Activated naive CD4-positive, alpha-beta T cell treated with anti-CD3 and anti-CD28 coated beads, Interleukin-2, amount 50 U/mL, for 16 hours (primary cell): ENCODE data around the gene HPGD.
"Not testable (repeated sequence)": the region's sequence is repeated elsewhere in the genome, so short reads cannot be mapped to it uniquely, and the experiment has no call there.

Source experiments
- DNase-seq: peaks from one replicate; pipeline ENCODE4 v3.0.0-alpha.2; 2020

HPGD gene

GRCh38 chr4:174523025-174523693, 871 bp upstream of the HPGD start:
- DNase-seq, result no peak

DNA sequence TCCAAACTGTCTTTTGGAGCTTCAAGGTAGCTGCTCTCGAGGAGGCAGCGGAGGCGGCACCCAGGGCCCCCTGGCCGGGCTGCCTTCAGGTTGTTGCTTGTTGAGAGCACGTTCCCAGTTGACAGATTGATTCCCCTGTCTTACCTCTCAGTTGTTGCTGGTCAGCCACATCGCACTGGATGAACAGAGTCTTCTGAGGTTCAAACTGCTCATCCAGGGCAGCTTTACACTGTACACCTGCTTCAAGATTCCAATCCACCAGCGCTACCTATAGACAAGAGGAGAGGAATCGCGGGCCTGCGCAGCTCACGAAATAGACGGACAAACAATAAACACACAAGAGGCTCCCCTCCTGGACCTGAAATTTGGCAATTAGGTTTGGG, 497 bp downstream of the HPGD start:
- DNase-seq, result no peak

DNA sequence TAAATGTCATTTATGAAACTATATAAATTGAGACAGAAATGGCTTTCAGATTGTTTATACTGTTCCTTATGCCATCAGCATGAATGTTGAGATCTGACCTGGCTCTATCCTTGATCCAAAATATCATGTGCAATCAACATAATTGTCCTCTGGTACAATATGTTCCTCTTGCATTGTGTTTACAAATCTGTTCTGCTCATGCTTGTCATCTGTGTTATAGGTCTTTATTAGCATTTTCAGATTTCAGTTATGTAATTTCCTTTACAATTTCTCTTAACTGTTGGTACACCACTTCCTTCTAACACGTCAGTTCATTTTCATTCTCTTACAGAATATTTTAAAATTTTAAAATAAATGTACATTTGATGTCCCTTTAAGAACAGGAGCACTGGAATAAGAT, 1.6 kb downstream of the HPGD start:
- no peak for DNase-seq

GRCh38 chr4:174517502-174518445, 4.5 kb downstream of the HPGD start:
- DNase-seq, result no peak

GRCh38 chr4:174516794-174517193, 5.5 kb downstream of the HPGD start:
- no peak for DNase-seq

- no peak for DNase-seq
These were observed 5.9 kb downstream of the HPGD start for GRCh38 chr4:174516345-174516744.

- DNase-seq, result no peak
These were observed 9.5 kb downstream of the HPGD start for GRCh38 chr4:174512745-174513144.

DNA sequence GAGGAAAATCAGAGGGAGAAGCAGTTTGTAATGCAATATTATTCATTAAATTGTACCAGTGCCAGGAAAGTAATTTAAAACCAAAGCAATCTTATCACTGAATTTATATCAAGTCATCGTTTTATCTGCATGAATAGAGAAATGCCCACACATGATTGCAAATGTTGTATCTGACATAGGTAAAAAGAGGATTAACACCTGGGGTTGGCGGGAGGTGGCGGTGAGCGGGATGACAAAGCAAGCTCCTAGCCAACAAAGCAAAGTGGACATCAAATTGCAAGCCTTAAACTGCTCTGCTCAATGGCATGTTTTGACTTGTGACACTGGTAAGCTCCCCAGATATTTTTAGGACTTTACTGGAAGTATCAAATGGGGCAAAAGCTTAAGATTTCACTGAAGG, 16.4 kb downstream of the HPGD start:
- DNase-seq, result no peak

GRCh38 chr4:174505007-174505406, 17.3 kb downstream of the HPGD start:
- DNase-seq, result no peak

DNA sequence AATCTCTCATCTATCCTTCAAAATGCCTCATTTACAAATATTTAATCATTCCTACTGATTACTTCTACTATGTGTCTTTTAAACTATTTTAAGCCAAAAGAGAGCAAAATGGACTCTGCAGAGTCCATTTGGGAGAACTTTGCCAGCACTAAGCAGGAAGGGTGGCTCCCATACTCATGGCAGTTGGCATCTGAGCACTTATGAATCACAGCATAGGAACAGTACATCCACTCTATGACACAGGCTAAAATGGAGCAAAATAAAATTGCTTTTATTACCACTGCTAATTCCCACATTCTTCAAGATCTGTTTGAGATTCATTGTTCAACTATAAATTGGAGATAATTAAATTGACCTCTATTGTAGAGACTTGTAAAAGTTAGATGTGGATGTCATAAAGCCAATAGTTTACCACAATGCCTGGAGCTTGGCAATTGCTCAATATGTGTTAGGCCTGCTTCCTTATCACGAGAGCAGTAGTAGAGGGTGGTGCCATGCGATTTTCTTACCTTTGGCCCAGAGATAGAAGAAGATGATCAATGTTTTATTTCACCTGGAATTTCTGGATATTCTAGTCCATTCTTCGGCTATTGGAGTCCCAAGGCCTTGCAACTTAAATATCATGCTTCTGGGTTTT, 19.1 kb downstream of the HPGD start:
- no peak for DNase-seq

GRCh38 chr4:174496631-174497432, 25.5 kb downstream of the HPGD start:
- DNase-seq, result no peak

GRCh38 chr4:174495626-174496025, 26.7 kb downstream of the HPGD start:
- DNase-seq, result no peak

- no peak for DNase-seq
These were observed 27.6 kb downstream of the HPGD start for GRCh38 chr4:174494726-174495125.

DNA sequence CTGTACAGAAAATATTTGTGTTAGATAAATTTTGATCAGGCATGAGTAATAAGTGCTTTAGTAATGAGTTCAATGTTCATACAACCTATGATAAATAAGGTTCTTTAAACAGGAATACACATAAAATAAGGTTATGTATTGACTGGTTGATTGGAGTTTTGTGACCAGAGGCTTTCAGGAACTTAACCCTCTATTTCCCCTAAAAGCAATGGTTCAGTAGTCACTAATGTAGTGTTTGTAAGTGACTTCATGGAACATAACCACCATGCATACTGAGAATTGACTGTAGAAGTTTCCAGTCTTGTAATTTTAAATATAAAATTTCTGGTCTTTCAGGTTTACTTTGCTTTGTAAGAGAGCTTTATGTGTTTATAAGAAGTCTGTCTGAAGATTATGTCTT, 28.1 kb downstream of the HPGD start:
- no peak for DNase-seq

DNA sequence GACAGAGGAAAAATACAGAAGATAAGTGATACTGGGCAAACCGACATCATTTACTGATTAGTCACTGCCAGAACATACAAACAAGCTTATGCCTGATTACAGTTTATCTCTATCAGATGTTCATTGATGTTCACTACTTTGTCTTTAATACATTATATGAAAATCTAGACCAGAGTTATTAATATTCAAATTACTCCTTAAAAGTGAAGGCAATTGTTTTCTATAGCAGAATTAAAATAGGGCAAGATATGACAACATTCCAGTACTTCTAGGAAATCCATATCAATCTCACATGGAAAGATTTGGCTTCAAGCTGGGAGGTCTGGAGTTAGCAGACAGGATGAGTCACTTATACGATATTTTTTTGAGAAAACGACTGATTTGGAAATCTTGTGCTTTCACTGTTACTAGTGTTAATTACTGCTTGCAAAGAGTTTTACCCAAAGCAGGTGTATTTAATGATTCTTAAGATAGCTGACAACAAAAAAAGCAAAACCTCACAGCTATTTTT, 31.8 kb downstream of the HPGD start:
- no peak for DNase-seq

DNA sequence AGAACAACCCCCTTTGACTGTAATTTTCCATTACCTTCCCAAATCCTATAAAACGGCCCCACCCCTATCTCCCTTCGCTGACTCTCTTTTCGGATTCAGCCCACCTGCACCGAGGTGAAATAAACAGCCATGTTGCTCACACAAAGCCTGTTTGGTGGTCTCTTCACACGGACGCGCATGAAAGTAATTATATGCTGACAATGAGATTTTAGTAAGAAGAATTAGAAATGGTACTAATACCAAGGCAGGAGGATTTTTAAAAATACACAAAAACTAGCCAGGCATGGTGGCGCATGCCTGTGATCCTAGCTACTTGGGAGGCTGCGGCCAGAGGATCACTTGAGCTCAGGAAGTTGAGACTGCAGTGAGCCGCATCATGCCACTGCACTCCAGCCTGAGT, 33.9 kb downstream of the HPGD start:
- not testable (repeated sequence) for DNase-seq

DNA sequence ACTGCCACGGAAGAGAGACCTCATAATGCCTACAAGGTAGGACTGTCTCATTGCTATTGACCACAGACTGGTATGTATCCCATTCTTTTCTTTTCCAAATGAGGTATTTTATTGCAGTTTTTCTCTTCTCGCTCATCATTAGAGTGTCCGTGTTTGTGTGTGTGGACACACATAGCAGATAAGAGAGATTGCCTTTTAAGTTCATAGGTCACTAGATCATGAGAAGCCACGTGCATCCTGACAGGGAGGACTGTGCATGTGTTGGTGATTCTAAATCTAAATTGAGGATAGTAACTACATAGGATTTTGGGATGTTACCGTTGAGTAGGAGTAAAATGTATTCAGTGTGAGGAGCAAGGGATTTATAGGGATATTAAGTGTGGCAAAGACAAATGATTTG, 37.3 kb downstream of the HPGD start:
- no peak for DNase-seq

DNA sequence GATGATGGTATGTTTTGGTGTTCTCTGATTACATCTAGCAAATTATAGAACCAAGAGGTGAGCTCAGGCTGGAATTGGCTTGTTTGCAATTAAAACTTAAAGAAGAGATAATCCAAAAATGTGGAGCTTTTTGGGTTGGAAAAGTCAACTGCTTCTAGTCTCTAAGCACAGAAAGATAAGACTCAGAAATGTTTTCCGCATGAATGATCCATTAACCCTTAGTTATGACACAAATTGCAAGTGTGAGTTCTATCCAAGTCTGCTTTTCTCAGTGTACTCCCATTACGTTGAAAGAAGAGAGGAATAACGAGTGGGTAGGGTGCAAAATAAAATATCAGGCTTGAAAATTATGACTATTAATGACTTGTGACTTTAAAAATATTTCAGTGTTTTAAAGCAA, 38.5 kb downstream of the HPGD start:
- DNase-seq, result no peak

DNA sequence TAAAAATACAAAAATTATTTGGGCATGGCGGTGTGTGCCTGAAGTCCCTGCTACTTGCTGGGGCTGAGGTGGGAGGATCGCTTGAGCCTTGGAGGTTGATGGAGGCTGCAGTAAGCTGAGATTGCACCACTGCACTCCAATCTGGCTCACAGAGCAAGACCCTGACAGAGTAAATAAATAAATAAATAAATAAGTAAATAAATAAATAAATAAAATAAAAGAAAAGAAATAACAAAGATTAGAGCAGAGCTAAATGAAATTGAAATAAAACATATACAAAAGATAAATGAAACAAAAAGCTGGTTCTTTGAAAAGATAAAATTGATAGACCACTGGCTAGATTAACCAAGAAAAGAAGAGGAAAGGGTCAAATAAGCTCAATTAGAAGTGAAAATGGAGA, 43.1 kb downstream of the HPGD start:
- no peak for DNase-seq

- DNase-seq, result no peak
These were observed 46.8 kb downstream of the HPGD start for GRCh38 chr4:174475528-174475927.

- DNase-seq, result no peak
These were observed 47.7 kb downstream of the HPGD start for GRCh38 chr4:174474457-174475075.

GRCh38 chr4:174467107-174467506, 55.2 kb downstream of the HPGD start:
- DNase-seq, result no peak
